Measurements from ENCODE around the gene DEDD2. TPM values are rescaled to one million over a fixed set of nuclear protein-coding genes. Genes with fewer than 3 reads are reported as not detected.

Gene DEDD2
- total RNA-seq, 1 donor from 2014 or later: 35.6 TPM

DNA sequence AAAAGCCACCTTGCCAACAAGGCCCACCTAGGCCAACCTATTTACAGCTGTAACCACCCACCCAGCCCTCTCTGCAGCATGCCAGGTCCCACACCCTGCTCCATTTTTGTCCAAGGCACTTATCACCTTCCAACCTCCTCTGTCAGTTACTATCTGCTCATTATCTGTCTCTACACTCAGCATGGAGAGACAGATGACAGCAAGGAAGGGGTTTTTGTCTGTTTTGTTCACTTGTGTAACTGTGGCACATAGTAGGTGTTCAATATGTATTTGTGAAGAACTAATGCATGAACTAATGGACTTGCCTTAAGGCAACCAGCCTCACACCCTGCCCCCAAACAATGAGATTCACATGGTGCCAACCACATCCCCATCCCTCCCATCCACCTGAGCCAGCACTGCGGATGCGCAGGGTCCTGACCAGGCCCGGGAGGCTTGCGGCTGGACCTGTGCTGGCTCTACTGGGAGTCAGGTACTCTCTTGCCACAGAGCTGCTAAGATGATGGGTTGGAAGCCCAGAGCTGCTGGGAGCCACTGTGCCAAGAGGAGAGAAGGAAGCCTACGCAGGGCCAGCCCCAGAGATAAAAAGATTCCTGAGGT, 17.3 kb downstream of the DEDD2 start:
- ATAC-seq: no peak
- TF ChIP-seq, protein P1, sequence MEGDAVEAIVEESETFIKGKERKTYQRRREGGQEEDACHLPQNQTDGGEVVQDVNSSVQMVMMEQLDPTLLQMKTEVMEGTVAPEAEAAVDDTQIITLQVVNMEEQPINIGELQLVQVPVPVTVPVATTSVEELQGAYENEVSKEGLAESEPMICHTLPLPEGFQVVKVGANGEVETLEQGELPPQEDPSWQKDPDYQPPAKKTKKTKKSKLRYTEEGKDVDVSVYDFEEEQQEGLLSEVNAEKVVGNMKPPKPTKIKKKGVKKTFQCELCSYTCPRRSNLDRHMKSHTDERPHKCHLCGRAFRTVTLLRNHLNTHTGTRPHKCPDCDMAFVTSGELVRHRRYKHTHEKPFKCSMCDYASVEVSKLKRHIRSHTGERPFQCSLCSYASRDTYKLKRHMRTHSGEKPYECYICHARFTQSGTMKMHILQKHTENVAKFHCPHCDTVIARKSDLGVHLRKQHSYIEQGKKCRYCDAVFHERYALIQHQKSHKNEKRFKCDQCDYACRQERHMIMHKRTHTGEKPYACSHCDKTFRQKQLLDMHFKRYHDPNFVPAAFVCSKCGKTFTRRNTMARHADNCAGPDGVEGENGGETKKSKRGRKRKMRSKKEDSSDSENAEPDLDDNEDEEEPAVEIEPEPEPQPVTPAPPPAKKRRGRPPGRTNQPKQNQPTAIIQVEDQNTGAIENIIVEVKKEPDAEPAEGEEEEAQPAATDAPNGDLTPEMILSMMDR (IDR thresholded peaks at IDR 0.05): no peak
- Histone ChIP-seq H3K27ac (peak overlapping the region; percentile 82), H3K36me3 (peaks cover 81% of the 10 kb centered on the region), H3K27me3 (ENCODE audit: low read depth) (no peaks in the 10 kb centered on the region), H3K4me1 (peaks cover 69% of the 10 kb centered on the region), H3K4me3 (no peak overlapping the region), H3K9me3 (no peaks in the 10 kb centered on the region)
- intact Hi-C loops (cut with DNase I): no loop called here
- no peak for DNase-seq

GRCh38 chr19:42199440-42200115, 17.9 kb downstream of the DEDD2 start:
- intact Hi-C loops (cut with DNase I): no loop called here
- Histone ChIP-seq H3K4me3 (peak overlapping the region; percentile 35), H3K4me1 (peaks cover 69% of the 10 kb centered on the region), H3K27ac (peak overlapping the region; percentile 82), H3K36me3 (peaks cover 74% of the 10 kb centered on the region), H3K27me3 (ENCODE audit: low read depth) (no peaks in the 10 kb centered on the region), H3K9me3 (no peaks in the 10 kb centered on the region)
- ATAC-seq (peak; percentile 58 to 71), DNase-seq (peak; percentile 83)
- TF ChIP-seq, protein P1 (IDR thresholded peaks at IDR 0.05): no peak

DNA sequence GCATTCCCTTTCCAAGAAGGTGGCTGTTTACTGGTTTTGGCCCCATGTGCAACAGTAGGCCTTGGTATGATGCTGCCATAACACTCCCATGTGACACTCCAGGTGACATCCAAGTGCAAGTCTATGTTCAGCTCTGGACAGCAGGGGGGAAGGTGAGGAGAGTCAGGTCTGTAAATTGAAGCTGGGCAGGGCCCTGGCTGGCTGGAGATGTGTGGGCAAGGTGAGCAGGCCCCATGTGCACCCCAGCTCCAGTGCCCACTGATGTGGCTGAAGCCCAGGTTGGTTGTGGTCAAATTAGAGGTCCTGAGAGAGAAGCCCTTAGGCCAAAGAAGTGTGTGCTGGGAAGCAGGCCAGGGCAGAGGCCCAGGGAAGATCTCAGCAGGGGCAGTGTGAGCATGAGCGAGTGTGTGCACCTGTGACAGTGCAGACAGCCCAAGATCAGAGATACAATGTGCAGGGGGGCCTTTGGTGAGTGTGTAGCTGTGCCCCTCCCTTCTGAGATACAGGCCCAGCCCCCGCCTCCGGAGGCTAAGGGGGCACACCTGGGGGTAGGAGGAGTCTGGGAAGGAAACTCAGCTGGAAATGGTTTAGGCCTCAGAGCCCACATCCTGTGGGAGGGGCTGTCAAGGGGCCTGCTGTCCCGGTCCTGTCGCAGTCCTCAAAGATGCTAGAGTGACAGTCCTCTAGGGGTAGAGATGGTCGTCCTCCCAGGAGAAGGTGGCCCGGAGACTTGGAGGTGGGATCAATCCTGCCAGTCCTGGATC, 18.6 kb downstream of the DEDD2 start:
- H3K36me3 ChIP-seq: peaks cover 67% of the 10 kb centered on the region
- peaks cover 67% of the 10 kb centered on the region for H3K4me1 ChIP-seq
- DNase-seq: no peak
- H3K27ac ChIP-seq: peak overlapping the region; percentile 82
- peak; percentile 29 to 37 for ATAC-seq
- no peaks in the 10 kb centered on the region for H3K27me3 ChIP-seq (ENCODE audit: low read depth)
- TF ChIP-seq, protein P1 (IDR thresholded peaks at IDR 0.05): no peak
- H3K4me3 ChIP-seq: peak overlapping the region; percentile 35
- H3K9me3 ChIP-seq: no peaks in the 10 kb centered on the region
- intact Hi-C loops (cut with DNase I): no loop called here

GRCh38 chr19:42197375-42197817, 20.1 kb downstream of the DEDD2 start:
- intact Hi-C loops (cut with DNase I): no loop called here
- TF ChIP-seq, protein P1 (IDR thresholded peaks at IDR 0.05): no peak

More at GRCh38 chr19:42197375-42197817, 20.1 kb downstream of the DEDD2 start:
- no peaks in the 10 kb centered on the region for H3K9me3 ChIP-seq
- H3K27ac ChIP-seq: no peak overlapping the region
- DNase-seq: peak; percentile 64
- peaks cover 52% of the 10 kb centered on the region for H3K36me3 ChIP-seq
- no peaks in the 10 kb centered on the region for H3K27me3 ChIP-seq (ENCODE audit: low read depth)
- no peak overlapping the region for H3K4me3 ChIP-seq
- peaks cover 53% of the 10 kb centered on the region for H3K4me1 ChIP-seq
- ATAC-seq: no peak

Measured in lower lobe of right lung (tissue), 2 donors.